Measurements from ENCODE around the gene CARS2.
"Not testable (repeated sequence)": the region's sequence is repeated elsewhere in the genome, so short reads cannot be mapped to it uniquely, and the experiment has no call there.

The CARS2 gene

DNA sequence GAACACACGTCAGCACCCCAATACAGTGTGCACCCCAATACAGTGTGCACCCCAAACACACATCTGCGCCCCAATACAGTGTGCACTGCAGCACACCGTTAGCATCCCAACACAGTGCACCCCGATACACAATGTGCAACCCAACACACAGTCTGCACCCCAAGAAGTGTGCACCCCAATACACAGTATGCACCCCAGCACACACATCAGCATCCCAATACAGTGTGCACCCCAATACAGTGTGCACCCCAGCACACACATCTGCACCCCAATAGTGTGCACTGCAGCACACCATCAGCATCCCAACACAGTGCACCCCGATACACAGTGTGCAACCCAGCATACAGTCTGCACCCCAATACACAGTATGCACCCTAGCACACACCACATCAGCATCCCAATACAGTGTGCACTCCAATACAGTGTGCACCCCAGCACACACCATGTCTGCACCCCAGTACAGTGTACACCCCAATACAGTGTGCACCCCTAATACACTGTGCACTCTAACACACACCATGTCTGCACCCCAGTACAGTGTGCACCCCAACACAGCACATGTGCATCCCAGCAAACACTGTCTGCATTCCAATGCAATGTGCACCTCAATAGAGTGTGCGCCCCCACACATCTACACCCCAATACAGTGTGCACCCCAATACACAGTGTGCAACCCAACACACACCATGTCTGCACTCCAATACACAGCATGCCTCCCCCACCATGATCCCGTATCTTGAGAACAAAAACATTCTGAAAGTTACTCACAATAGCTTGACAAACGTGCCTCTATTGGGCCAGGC, 855 bp upstream of the CARS2 start:
- no peak for DNase-seq (ENCODE audit: low read depth)

DNA sequence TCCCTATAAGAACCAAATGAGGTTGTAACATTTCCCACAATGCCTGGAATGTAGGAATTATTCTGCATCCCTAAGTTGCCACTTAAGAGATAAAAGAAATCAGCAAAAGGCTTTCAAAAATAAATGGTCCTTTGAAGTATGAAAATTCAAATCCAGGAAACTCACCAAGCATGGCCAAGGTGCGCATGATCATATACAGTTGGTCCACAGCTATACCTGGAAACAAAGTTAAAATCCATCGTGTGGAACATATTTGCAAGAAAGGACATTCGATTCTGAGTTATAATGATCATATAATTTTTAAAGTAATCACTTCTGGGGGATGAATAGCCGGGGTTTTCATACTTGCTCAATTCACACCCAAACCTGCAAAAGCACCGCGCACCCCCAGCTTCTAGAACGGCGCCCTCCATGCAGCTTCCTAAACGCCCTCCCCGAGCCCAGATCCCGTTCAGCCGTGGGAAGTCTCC, 525 bp downstream of the CARS2 start:
- DNase-seq (ENCODE audit: low read depth), result no peak

DNA sequence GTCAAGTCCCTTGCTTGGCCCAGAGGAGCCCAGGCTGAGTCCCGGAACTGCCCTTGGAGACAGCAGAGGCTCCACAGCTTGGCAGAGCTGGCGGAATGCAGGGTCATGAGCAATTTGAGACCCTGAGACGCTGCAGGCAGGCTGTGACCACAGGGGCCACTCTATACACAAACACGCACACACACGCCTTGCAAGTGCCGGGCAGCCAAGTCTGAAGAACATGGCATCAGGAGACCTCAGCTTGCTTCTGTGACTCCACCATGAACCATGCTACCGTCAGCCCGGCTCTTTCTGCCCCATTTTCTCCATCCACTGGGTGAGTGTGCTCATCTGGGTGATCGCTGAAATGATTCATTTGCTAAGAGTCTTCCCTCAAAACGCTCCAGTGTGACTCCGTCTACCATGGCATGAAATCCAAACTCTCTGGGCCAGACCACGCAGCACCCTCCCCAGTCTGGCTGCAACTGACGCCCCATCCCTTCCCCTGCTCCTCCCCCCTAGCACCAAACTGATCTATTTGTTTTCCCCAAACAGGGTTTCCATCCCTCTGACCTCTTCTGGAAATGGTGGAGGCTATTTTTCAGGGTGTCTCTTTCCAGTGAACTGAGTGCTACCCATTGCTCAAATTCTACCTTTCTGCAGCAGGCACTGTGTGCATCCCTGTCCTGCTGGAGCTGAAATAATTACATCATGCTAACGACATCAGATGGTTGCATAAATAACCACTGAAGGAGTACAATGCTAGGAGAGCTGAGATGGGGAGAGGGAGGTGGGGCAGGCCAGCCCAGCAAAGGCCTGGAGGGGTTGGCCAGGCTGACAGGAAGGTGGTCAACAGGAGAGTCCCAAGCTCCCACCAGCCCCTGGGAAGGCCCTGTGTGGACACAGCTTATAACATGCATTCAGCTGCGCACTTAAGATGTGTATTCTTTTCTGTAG, 3.1 kb downstream of the CARS2 start:
- no peak for DNase-seq (ENCODE audit: low read depth)

DNA sequence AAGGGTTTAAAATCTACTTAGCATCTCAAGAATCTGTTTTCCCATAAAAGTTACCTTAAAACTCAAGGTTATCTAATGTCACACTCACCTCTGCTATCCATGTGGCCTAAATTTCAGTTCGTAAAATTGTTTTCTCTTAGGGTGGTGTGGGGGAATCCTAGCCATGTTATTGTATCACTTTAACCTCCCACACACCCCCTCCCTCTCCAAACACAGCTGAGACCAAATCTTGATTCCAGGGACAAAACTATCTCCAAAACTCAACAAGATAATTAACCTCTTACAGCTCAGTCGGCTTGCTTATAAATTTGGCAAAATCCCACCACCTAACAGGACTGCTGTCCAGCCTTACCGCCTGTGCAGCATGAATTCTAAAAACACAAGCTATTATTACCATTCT, 3.8 kb downstream of the CARS2 start:
- DNase-seq (ENCODE audit: low read depth), result no peak

DNA sequence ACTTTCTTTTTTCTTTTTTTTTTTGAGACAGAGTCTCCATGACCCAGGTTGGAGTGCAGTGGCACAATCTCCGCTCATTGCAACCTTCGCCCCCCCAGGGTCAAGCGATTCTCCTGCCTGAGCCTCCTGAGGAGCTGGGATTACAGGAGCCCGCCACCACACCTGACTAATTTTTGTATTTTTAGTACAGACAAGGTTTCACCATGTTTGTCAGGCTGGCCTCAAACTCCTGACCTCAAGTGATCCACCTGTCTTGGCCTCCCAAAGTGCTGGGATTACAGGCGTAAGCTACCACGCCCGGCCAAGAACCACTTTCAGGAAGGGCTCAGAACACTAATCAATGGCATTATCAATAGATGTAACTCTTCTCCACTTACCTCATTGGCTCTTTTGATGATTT, 4.9 kb downstream of the CARS2 start:
- DNase-seq (ENCODE audit: low read depth), result not testable (repeated sequence)

DNA sequence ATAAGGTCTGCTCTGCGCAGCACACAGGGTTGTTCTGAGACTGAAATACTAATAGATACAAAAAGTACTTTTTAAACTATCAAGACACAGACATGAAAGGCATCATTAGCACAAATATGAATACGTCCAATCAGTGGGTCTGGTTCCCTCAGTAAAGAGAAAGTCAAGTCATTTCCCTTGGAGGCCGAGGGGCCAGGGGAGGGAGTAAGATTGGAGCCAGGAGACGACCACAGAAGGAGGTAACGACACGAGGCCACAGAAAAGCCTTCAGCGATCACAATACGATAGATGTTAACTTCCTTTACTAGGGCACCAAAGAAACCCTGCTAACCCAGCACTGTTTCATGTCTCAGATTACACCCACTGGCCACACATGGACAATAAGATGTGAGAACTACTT, 5.3 kb downstream of the CARS2 start:
- no peak for DNase-seq (ENCODE audit: low read depth)

DNA sequence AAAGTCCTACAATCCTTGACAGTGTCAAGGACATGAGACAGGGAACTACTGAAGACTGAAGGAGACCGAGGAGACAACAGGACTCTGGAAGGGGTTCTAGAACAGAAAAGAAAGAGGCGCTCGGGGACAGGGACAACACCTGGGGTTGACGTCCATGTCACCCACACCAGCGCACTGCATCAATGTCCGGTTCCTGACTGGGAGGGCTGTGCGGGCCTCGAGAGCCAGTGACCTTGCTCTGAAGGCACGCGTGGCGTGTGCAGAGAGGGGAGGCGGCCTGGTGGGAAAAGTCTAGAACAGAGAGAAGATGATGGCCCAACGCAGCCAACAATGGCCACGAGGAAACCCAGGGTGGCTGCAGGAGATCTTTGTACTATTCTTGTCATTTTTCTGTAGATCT, 5.7 kb downstream of the CARS2 start:
- DNase-seq (ENCODE audit: low read depth), result no peak

DNA sequence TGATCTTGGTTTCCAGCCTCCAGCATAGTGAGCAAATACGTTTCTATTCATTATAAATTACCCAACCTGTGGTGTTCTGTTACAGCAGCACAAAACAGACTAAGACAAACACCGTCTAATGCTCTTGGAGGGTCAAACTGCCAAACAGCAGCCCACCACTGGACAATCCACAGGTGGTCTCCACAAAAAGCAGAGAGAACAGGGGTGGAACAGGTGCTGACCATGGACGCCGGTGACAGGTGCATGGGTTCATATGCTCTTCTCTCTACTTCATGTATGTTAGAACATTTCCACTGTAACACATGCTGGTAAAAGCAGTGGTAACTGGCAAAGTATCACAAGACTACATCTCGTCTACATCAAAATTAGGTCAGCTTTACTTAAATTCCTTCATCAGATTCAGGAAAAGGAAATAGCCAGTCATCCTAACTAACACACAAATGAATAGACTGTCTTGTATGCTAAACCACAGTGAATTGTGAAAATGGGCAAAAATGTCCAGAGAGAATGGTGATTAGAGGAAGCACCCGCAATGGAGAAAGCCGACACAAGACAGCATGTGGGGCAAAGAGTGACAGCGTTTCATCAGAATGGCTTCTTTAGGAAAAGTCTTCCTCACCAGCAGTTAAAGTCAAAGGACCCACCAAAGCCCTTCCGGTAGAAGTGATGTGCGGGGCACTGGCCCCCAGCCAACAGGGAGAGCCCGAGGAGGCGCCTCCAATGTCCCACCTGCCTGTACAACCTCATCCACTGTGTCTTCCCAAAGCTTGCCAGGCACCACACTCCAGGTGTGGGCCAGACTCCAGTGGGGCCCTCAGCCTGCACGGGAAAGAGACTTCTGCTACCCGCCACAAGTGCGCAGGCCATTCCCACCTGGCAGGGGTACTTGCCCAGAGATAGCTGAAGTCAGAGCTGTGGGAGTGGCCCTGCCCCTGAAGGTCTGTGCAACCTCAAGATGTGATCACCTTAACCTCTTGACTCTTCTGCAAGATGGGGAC, 6.5 kb downstream of the CARS2 start:
- no peak for DNase-seq (ENCODE audit: low read depth)

DNA sequence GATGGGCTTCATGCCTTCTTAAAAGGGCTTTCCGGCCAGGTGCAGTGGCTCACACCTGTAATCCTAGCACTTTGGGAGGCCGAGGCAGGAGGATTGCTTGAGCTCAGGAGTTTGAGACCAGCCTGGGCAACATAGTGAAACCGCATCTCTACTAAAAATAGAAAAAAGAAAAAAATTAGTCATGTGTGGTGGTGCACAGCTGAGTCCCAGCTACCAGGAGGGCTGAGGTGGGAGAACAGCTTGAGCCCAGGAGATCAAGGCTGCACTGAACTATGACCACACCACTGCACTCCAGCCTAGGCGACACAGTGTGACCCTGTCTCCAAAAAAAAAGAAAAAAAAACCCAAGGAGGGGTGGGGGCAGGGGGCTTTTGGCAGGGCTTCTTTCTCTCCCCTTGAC, 7.2 kb downstream of the CARS2 start:
- DNase-seq (ENCODE audit: low read depth), result no peak

DNA sequence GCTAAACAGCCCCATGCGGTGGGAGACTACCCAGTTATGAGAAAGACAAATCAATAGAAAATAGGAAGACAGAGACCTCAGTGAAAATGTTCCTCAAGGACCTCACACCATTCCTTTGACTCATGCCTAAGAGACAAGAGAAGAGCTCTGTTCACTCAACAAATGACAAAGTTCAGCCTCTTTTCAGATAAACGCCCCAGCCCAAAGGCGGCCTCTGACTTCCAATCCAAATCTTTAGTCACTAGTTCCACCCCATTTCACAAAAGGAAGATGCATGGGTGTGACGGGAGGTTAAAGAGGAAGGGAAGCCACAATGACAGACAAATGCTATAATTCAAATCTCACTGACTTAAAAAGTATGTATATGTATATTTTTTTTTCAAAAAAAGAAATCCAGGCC, 8.1 kb downstream of the CARS2 start:
- DNase-seq (ENCODE audit: low read depth), result no peak

DNA sequence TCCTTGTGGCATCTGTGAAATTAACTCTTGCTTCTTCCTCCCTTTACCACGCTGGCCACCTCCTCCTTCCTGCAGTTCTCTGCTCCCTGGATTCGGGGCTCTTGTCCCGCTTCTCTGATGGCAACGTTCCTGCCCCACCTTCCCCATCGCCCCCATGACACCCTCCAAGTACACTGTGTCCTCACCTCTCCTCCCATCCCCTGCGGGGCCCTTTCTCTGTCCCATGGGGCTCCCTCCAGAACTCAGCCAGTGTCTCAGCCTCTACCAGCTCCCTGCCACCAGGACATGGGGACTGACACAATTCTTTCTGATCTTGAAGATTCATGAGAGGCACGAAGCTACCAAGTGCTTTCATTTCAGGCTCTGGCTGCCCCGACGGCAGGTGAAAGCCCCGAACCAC, 9.1 kb downstream of the CARS2 start:
- no peak for DNase-seq (ENCODE audit: low read depth)

DNA sequence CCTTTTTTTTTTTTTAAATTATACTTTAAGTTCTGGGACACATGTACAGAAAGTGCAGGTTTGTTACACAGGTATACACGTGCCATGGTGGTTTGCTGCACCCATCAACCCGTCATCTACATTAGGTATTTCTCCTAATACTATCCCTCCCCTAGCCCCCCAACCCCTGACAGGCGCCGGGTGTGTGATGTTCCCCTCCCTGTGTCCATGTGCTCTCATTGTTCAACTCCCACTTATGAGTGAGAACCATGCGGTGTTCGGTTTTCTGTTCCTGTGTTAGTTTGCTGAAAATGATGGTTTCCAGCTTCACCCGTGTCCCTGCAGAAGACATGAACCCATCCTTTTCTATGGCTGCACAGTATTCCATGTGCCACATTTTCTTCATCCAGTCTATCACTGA, 10.1 kb downstream of the CARS2 start:
- DNase-seq (ENCODE audit: low read depth), result not testable (repeated sequence)

DNA sequence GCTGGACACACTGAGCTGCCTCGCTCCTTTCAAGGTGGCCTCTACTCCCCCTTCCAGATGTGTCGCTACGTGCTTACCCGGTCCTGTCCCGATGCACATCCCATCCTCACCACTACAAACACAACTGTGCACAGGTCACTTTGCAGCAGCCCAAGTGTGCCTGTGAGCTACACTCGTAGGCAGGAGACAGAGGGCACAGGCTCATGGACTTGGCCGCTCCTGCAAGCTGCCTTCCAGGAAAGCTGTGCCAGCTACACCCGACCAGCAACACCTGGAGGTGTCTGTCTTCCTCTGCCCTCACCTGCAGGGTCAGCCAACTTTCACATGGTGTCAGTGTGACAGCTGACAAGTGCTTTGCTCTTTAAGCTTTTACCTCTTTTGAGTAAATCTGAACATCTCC, 15.4 kb downstream of the CARS2 start:
- no peak for DNase-seq (ENCODE audit: low read depth)

DNA sequence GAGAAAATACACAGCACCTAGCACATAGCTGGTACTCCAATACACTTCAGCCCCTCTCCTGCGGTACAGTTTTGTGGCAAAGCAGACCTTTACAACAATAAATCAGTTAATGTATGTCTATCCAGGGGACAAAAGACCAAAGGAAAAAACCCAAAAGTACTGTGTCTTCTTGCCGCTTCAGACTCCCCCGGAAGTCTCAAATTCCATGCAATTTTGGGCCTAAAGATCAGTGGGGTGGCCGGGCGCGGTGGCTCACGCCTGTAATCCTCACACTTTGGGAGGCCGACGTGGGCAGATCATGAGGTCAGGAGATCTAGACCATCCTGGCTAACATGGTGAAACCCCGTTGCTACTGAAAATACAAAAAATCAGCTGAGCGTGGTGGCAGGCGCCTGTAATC, 16.2 kb downstream of the CARS2 start:
- no peak for DNase-seq (ENCODE audit: low read depth)

DNA sequence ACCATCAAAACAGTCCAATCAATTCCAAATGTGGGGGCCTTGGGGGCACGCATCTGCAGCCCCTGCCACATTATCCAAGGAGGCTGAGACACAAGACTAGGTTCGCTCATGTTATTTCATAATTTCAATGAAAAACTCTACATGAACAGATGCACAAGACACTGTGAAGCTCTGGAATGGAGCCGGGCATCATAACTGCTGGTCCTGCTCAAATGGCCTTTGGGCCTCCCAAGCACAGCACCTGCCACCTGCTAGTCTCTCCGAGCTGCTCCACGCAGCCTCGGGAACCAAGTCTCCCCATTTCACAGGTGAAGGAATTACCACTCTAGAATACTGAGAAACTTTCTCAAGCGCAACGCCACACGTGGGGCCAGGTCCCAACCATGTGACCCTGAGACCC, 16.9 kb downstream of the CARS2 start:
- no peak for DNase-seq (ENCODE audit: low read depth)

DNA sequence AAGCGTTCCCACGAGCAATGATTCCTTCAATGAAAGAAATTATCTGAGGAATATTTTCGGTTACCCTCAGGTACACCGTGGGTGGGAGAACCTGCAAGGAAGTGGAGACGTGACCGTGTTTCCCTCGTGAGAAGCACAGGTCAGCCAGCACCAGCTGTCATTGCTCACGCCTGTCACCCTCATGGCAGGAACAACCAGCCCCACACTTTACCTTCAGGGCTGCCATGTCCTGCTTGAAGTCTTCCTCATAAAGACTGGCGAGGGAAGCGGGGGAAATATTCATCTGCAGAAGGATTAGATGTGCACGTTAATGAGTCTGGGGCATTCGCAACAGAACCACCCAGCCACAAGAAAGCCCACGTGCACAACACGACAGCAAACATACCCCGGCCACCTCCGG, 18.2 kb downstream of the CARS2 start:
- DNase-seq (ENCODE audit: low read depth), result no peak

DNA sequence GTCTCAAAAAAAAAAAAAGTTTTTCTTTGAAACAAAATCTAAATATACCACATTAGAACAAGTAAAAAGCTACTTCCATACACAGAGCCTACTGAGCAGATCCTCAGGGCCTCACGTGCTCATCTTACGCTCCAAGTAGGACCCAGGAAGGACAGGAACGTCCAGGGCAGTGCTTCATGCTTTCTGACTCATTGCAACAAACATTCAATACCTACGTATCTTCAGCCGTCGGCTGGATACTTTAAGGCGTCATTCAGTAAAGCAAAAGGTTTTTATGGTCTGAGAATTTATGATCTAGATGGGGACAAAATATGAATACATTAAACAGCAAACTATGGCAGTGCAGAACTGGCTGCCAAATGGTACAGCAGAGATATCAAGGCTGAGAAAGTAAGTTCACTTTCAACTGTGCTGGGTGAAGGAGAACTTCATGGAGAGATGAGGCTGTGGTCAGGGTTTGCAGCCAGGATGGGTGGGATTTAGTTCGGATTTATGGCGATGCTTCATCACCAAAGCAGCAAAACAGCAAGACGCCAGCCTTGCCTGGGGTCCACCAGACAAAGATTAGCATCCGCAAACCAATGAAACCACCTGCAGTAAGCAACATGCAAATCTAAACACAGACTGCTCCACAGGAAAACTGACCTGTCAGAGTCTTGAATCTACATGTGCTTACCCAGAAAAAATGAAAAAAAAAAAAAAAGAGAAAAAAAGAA, 20.5 kb downstream of the CARS2 start:
- DNase-seq (ENCODE audit: low read depth), result no peak

DNA sequence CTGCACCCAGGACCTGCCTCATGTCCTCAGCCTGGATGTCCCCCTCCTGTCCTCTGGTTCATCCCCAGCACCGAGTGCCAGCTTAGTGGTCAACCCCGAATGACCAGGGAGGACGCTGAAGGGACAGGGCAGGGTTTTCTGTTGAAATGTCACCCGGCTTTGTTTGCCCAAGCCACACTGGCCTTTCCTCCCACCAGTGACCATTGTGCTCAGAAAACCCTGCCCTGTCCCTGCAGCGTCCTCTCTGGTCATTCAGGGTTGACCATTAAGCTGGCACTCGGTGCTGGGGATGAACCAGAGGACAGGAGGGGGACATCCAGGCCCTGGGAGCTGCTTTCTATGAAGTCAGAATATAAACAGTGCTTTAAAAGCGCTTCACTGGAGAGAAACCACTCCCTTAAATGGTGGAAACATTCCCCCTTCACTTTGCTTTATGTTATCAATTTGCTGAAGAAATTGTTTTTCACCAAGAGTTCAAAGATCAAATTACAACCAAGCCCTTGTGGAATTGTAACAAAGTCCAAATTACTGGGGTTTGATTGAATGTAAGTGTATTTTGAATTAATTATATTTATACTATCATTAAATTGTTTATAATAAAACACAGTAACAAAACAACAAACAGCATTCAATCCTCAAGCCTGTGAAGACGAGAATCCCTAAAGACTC, 21.4 kb downstream of the CARS2 start:
- no peak for DNase-seq (ENCODE audit: low read depth)

DNA sequence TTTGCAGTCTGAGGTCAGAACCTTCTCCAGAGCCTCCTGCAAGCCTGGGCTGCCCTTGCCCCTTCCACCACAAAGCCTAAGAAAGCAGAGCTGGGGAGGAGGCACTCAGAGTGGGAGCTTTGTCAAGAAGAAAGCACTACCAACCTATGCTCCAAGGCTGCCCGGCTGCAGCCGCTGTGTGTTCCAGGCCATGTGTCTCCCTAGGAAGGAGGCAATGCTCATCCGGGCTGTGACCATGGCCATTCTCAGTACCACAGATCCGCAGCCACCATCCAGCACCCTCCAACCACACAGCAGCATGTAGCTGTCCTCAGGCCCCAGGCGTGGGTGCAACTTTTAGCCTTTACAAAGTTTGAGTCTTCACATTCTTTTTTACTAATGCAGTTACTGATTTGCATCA, 22.0 kb downstream of the CARS2 start:
- no peak for DNase-seq (ENCODE audit: low read depth)

DNA sequence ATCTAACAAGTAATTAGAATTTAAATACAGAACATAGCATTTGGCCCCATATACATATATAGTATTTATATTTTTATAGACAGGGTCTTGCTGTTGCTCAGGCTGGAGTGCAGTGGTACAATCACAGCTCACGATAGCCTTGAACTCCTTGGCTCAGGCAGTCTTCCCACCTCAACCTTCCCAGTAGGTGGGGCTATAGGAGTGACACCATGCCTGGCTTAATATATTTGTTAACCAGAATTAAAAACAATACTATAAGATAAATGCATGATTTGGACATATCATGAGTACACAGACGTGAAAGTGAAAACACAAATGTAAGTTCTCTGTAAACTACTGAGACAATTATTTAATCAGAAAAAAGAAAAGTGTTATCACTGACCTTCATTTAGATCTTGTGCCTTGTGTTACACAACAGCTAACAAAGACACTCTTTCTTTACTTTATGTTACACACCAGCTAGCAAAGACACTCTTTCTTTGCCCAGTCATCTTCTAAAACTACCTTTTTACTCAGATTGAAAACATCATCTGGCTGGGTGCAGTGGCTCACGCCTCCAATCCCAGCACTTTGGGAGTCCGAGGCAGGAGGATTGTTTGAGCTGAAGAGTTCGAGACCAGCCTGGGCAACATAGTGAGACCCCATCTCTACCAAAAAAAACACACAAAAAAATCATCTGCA, 22.6 kb downstream of the CARS2 start:
- no peak for DNase-seq (ENCODE audit: low read depth)

All from stimulated activated CD8-positive, alpha-beta memory T cell treated with anti-CD3 and anti-CD28 coated beads, Interleukin-15, amount 100 ng/mL, for 1 hour (primary cell).